Central memory CD4-positive, alpha-beta T cell (primary cell): ENCODE measurements around the gene TRNP1.

ENCODE experiments used
- DNase-seq: peaks from one replicate; pipeline ENCODE4 v3.0.0; 2022

TRNP1 gene

DNA sequence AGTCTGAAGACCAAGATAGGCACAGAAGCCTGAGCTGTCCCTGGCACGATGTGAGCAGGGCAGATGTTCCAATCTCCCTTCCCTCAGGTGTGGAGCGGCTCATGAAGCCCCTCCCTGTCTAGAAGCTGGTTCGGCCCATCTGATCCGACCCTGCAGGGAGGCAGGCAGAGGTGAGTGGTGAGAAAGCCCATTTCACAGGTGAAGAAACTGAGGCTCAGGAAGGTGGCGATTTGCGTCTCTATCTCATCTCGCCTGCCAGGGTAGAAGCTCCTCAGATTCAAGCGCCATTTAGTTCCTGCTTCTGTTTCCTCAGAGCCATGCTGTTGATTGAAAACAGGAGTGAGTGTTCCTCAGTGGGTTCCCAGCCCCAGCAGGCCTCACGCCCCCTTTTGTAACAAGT is 36.0 kb downstream of the TRNP1 start:
- no peak for DNase-seq

DNA sequence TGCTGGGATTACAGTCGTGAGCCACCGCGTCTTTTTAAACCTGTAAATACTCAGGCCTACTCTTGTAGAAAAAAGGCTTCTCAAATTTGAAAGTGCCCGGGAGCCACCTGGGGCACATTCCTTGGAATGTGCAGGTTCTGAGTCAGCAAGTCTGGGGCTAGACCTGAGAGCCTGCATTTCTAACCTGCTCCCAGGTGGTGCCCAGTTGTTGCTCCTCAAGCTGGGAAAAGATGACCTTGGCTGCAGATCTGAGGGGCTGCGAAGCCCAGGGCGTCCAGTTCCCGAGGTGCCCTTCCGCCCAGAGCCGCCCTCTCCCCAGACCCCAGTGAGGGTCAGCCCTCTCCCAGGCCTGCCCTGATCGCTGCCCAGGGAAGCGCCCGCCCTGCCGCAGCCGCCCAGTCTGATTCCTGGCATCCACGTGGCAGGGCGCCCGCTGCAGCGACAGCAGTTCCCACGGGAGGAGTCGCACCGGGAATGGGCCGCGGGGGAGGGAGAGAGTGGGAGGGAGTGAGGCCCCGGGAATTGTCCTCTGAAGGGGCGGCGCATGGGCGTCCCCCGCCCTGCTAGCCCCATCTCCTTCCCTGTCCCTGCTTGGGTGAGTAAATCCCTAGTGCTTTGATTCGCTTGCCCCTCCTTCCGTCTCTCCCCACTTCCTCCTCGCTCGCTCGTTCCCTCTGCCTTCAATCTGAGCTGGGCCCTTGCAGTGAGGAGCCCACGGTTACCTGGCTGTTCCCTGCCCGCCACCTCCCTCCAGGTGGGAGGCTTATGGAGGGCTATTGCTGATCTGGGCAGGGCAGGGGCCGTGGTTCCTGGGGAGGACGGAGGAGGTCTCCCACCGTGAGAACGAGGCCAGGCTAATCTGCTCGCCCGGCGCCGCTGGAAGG is 38.0 kb downstream of the TRNP1 start:
- DNase-seq: no peak

DNA sequence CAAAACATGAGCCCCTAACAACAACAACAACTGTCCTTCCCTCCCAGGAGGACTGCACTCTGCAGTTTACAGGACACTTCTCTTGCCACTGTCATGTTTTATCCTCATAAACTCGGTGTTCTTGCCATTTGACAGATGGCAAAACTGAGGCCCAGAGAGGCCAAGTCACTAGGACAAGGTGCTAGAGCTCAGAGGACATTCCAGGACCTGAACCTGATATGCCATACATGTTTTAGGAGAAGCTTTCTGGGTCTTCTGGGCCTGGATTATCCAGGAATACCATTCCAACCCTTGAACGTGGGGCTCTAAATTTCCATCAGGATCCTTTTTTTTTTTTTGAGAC is 38.6 kb downstream of the TRNP1 start:
- DNase-seq: no peak

DNA sequence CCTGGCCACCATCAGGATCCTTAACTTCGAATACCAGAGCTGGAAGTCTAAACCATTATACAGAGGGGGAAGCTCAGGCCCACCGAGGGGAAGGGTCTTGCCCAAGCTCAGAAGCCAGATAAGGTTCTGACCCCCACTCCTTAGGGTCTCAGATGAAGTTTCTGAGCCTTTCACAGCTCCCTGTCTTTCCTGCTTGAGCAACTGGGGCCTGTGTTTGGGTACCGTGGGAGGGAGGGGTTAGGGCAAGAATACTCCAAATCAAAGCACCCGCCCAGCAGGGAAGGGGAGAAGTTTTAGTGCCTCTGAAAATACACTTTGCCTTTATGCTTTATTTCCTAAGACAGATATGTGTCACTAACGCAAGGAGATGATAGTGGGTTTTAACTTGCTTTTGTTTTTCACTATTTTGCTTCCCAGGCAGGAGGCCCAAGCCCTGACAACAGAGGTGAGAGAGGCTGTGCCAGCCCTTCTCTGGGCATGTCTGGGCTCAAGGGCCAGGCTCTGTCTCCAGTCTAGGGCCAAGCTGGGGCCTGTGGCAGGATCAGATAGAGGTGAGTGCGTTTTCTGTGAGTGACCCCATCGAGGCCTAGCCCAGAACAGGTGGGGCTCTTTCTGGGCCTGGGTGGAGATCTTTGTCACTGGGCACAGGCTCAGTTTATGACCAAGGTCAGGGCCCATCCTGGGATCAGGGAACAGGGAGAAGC is 39.7 kb downstream of the TRNP1 start:
- no peak for DNase-seq

DNA sequence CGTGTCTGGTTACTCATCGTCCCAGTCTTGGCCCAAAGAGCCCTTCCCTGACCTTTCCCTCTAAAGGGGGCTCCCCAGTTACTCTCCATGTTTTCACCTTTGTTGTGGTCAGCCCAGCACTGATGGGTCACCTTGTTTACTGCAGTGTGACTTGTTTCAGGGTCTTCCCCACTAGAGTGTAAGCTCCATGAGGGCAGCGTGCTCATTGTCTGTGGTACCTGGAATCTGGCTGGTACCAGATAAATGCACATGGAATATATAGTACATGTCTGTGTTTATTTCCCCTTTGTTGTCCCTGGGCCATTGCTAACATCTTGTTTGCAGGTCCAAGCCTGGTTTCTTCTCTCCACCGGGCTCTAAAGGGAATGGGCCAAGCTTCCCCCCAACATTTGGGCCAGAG is 41.9 kb downstream of the TRNP1 start:
- DNase-seq: no peak

DNA sequence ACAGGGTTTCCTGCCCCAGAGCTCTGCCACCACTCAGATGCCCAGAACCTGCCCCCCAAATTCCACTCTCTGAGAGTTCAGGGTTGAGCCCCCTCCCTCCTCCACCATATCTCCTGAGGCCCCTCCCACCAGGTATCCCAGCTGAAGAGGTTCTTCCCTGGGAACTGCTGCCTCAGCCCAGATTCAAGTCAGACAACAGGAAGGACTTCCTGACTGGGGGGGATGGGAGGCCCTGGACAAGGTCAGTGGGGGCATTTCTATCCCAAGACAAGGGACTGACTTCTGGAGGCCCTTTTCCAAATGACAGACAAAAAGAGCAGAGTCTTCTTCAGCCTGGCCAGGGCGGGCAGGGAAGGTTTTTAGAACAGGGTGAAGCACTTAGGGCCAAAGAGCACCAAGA is 43.2 kb downstream of the TRNP1 start:
- DNase-seq: no peak

DNA sequence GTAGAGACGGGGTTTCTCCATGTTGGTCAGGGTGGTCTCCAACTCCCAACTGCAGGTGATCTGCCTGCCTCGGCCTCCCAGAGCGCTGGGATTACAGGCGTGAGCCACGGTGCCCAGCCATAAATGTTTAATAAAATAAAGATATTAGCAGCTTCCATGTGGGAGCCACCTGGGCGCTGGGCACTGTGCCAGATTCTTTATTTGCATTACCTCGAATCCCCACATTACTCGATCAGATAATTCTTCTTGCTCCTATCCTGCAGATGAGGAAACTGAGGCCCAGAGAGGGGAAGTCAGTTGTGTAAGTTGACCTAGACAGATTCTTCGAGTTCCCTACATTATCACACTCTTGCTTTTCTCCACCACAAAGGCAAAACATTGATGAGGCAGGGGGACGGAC is 44.0 kb downstream of the TRNP1 start:
- DNase-seq: no peak

DNA sequence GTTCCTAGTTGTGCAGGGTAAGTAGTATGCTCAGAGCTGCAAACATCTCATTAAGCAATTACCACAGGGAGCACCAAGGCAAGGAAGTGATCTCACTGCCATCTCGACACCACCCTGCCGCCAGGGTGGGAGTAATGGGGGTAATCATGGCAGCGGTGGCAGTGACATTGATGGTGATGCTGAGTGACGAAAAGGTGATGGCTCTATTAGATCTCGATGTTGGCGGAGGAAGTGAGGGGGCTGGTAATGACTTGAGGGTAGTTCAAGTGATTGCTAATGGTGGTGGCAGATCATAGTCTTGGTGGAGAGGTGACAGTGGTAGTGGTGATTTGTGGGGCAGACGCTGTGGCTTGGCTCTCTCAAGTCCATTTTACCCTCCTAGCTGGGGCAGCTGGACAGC is 44.5 kb downstream of the TRNP1 start:
- DNase-seq: no peak

DNA sequence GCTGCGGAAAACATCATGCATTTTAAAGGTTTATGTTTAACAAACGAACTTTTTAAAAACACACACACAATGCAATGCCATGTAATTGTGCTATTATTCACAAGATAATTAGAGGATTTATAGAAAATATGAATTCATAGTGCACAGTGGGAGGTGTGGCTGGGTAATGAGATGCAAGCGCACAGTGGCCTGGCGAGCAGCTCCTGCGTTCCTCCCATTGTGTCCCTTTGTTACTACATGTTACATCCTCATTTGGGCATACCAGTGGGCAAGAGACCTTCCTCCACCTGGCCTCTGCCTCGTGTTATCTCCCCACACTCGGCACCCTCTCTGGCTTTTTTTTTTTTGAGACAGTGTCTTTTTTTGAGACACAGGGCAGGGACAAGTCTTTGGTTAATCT is 49.2 kb downstream of the TRNP1 start:
- no peak for DNase-seq

DNA sequence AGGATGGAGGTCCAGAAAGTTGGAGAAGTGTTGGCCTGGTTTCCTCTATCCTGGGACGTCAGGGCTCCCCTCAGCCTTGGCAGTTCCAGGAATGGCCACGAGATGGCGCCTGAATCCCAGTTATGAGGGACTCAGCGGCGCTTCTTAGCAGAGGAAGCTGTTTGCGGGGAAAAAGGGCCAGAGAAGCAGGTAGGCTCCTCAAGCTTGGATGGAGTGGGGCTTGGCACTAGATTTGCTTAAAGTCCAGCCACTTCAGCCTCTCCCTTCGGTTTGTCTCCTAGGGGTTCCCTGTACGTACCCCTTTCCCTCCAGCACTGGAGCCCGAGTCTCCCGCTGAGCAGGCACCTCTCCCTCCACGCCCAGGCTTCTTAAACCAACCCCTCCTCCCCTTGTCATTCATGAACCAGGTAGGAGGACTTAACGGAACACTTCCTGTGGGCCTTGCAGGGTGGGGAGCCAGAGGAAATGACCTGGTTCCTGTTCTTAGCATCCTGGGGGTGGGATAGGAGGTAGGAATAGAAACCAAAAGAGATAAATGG is 51.2 kb downstream of the TRNP1 start:
- DNase-seq: peak; percentile 76

DNA sequence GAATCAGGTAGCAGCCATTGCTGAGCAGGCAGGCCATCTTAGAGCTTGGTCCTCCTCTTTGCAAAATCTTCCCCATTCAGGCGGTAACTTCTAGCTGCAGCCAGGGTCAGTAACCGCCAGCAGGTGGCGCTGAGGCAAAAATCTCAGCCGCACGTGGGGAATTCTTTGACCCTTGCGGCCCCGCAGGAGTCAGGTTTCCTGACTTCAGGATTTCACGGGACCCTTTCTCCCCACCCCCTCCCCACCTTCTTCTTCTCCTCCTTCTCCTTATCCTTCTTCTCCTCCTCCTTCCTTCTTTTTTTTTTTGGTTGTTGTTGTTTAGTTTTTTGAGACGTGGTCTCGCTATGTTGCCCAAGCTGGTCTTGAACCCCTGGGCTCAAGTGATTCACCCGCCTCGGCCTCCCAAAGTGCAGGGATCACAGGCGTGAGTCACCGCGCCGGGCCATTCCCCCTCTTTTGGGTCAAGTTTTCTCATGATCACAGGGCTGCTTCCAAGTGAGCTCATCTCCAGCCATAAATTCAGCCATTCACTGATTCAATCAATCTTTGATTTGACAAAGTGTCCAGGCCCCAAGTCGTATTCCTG is 52.6 kb downstream of the TRNP1 start:
- DNase-seq: peak; percentile 34

DNA sequence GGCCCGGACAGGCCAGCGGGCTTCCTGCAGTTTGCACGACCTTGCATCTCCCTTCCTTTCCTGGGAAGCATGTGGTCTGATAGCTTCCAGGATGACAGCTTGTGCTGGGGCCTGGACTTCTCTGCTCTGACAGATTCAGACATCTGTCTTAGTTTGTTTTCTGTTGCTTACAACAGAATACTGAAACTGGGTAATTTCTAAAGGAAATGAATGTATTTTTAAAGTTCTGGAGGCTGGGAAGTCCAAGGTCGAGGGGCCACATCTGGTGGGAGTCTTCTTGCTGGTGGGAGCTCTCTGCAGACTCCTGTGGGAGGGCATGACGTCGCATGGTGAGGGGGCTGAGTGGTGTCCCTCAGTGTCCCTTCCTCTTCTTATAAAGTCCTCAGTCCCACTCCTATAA is 54.4 kb downstream of the TRNP1 start:
- DNase-seq: no peak

DNA sequence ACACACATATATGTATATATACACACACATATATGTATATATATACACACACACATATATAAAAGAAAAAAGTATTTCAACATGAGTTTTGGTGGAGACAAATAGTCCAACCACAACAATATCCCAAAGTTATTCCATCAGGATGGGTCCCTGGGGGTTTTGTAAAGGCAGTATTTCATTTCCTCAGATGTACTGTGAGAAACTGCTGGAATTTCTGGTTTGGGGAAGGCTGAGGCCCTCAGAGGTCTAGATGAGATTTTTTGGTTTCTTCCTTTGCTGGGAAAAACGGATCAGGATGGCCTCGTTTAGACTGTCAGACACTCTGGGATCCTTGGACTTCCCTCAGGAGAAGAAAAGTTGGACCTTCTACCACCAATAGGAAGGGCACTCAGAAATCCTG is 55.6 kb downstream of the TRNP1 start:
- no peak for DNase-seq

DNA sequence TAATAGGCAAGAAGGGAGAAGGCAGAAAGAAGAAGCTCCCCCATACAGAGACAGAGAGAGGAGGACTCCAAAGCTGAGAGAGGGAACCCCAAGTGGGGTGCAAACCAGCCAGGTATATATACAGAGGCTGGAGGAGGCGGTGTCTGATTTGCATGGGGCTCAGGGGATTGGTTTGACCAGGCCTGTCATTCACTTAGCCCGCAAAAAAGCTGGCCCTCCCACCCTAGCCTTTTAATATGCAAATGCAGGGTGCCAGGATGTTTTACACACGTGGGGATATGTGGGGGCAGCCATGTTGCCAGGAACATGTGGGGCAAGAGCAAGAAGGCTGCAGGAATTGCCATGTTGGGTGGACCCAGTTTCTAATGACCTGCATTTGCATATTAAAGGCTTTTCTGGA is 56.1 kb downstream of the TRNP1 start:
- DNase-seq: no peak
